BJ (cell line): Measurements from ENCODE around the gene ZNF573. TPM values are rescaled to one million over a fixed set of nuclear protein-coding genes. Genes with fewer than 3 reads are reported as not detected.
"Not testable (repeated sequence)": the region's sequence is repeated elsewhere in the genome, so short reads cannot be mapped to it uniquely, and the experiment has no call there.

ENCODE experiments used
- CTCF ChIA-PET: fragments of 350-600 bp; formaldehyde crosslinking; extraction: SDS; loops from one replicate; lab custom pipeline; 2021; ENCODE audit warnings: antibody characterized with exemption, inconsistent platforms; lab: Yijun Ruan, JAX
- POLR2A ChIA-PET: fragments of 300-600 bp; sonication (Branson Sonifier 250); formaldehyde crosslinking; extraction: SDS; loops from one replicate; lab custom pipeline; 2021; ENCODE audit warnings: antibody characterized with exemption; lab: Charles Lee
- DNase-seq: peaks from one replicate; pipeline ENCODE4 v3.0.0-alpha.2; 2011; ENCODE audit warnings: low read depth
- H3K27me3 ChIP-seq: 2 replicates; pipeline ENCODE4 v1.6.0; 2011; ENCODE audit warnings: low read length; ENCODE audit not compliant: control insufficient read depth, insufficient read depth
- H3K36me3 ChIP-seq: 2 replicates; pipeline ENCODE4 v1.5.1; 2011; ENCODE audit warnings: low read length; ENCODE audit not compliant: control insufficient read depth, insufficient read depth
- H3K4me3 ChIP-seq: 2 replicates; pipeline ENCODE4 v1.5.1; 2011; ENCODE audit warnings: low read depth, mild to moderate bottlenecking, control low read depth, low read length
- polyA minus RNA-seq: library from RNA; depleted of rRNA, polyadenylated mRNA; stranded (reverse); fragments of >200 nt; gene quantifications from 2 replicates; pipeline ENCODE4 v1.2.3, GENCODE V29; 2011; rRNA and poly(A)+ RNA removed
- polyA plus RNA-seq: library from polyadenylated mRNA; depleted of rRNA; stranded (reverse); fragments of >200 nt; gene quantifications from 2 replicates; pipeline ENCODE4 v1.2.3, GENCODE V29; 2011; rRNA removed
- TF ChIP-seq, protein P1 (sequence below): IDR thresholded peaks from 2 replicates; pipeline ENCODE4 v1.5.1; 2011; ENCODE audit warnings: low read depth, mild to moderate bottlenecking, control low read depth, inconsistent platforms, low read length, moderate library complexity; ENCODE audit not compliant: insufficient read depth

Gene ZNF573
- polyA plus RNA-seq (0.90 and 3.3 TPM in 2 replicates), polyA minus RNA-seq (2.9 and 3.6 TPM in 2 replicates)

DNA sequence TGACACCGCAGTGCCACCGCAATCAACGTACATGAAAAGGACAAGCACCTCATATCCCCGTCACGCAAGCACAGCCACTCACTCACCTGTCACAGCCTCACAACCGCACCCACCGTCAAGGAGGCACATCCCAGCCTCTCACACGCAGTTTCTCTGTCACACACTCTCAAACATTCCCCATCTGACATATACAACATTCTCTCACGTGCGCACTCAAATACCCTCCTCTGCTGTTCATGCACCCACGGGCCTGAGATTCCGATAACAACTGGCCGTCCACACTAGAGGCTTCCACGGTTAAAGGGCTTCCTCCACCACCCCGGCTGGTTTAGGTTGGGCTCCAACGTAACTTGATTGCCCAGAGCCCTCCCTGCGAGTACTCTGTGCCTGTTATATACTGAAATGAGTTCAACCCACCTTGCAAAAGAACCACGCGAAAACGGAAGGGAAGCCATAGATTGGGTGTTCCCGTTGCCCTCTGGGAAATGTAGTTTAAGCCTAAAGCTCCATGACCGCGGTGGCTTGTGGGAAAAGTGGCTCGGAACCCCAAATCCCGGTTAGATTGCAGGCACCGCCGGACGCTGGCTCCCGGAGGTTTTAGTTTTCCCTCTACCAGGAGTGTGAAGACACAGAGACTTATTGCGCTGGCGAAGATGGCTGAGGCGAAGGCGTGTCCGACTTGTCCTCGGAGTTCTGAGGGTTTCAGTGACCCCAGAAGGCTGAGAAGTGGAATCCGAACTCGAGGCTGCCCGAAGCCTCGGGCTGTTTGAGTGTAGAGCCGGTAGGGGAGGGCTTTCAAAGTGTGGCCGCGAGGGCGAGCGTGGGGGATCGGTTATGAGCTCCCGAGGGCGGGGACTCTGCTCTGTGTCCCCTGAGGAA, at the start of gene ZNF573:
ZNF573 (minus strand) TSS at position 460 of the 879 bp plus-strand sequence. CDS start 5,857 bp downstream, outside the sequence.
- TF ChIP-seq, protein P1, sequence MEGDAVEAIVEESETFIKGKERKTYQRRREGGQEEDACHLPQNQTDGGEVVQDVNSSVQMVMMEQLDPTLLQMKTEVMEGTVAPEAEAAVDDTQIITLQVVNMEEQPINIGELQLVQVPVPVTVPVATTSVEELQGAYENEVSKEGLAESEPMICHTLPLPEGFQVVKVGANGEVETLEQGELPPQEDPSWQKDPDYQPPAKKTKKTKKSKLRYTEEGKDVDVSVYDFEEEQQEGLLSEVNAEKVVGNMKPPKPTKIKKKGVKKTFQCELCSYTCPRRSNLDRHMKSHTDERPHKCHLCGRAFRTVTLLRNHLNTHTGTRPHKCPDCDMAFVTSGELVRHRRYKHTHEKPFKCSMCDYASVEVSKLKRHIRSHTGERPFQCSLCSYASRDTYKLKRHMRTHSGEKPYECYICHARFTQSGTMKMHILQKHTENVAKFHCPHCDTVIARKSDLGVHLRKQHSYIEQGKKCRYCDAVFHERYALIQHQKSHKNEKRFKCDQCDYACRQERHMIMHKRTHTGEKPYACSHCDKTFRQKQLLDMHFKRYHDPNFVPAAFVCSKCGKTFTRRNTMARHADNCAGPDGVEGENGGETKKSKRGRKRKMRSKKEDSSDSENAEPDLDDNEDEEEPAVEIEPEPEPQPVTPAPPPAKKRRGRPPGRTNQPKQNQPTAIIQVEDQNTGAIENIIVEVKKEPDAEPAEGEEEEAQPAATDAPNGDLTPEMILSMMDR = peak; percentile 25; the same call in 1 of the 2 replicates
- Histone ChIP-seq H3K4me3 (peak within 1 kb of the TSS; percentile 68), H3K36me3 (no peaks in the 10 kb centered on the region), H3K27me3 (no peaks in the 10 kb centered on the region)
- DNase-seq = peak; percentile 46
- ChIA-PET POLR2A (interaction anchor here (0.5 to 0.6 kb wide), 3 partner anchors 461 to 982 kb away, joined by 3 to 8 read pairs (median 7); no protein-coding TSS in a partner anchor), CTCF (interaction anchor here (1.4 kb wide), 1 partner anchor 9 kb away, joined by 5 read pairs; no protein-coding TSS in a partner anchor)

DNA sequence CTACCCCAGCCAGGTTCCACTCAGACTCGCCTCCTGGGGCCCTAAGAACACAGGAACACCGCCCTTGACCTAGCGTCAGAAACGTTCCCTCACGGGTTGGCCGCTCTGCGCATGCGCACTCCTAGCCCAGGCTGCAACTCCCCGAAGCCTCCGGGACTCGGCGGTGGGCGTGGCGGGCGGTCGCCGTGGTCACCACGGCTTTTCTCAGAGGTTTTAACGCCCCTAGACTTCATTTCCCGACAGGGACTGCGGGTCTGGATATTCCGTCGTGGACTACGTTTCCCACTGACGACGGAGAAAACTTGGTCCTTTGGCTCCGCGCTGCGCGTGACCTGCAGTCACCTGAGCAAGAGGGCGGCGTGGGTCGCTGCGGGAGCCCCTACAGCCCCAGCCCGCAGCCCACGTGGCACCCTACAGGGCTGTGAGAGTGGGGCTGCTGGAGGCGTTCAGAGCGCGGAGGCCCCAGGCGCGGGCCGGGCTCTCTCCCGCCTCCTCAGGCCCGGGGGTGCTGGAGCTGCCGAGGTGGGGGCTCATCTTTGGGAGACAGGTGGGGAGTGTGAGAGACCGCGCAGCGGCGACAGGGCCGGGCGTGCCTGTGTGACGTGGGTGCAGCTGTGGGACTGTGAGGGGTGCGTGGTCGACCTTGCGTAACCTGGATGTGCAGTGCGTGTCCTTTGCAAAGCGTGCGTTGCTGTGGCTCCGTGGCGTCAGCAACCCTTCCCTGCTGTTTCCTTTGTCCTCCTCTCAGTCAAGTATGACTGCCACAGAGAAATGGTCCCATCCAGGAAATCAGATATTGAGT, 38.0 kb upstream of the ZNF573 start:
- ChIA-PET POLR2A (no interaction called here), CTCF (no interaction called here)
- H3K4me3 ChIP-seq = peak overlapping the region; percentile 49
- TF ChIP-seq, protein P1 = no peak
- no peaks in the 10 kb centered on the region for H3K27me3 ChIP-seq
- DNase-seq = no peak
- H3K36me3 ChIP-seq = no peaks in the 10 kb centered on the region

- POLR2A ChIA-PET, CTCF ChIA-PET, H3K4me3 ChIP-seq, DNase-seq, H3K36me3 ChIP-seq, H3K27me3 ChIP-seq: not testable (repeated sequence)
Measured at GRCh38 chr19:37815611-37816010, 36.2 kb upstream of the ZNF573 start.

GRCh38 chr19:37813340-37813739, 34.0 kb upstream of the ZNF573 start:
- ChIA-PET CTCF (no interaction called here), POLR2A (no interaction called here)
- no peak for DNase-seq
- Histone ChIP-seq H3K36me3 (no peaks in the 10 kb centered on the region), H3K27me3 (no peaks in the 10 kb centered on the region), H3K4me3 (no peak overlapping the region)
- TF ChIP-seq, protein P1 = no peak

DNA sequence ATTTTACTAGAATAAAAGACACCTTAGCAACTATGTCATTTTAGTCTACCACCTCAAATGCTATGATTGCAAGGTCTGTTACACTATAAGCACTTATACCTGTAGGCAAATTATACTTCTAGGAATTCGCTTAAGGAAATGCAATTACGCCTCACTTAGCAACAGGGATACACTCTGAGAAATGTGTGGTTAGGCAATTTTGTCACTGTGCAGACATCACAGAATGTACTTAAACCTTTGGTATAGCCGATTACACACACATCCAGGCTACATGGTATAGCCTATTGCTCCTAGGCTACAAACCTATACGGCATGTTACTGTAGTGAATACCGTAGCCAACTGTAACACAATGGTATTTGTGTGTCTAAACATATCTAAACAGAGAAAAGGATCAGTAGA, 30.0 kb upstream of the ZNF573 start:
- H3K4me3 ChIP-seq = no peak overlapping the region
- CTCF ChIA-PET = no interaction called here
- TF ChIP-seq, protein P1 = no peak
- DNase-seq = no peak
- POLR2A ChIA-PET = no interaction called here
- H3K36me3 ChIP-seq = no peaks in the 10 kb centered on the region
- H3K27me3 ChIP-seq = no peaks in the 10 kb centered on the region
